CD4-positive, alpha-beta T cell (primary cell): Measurements from ENCODE around the gene TSSC4. TPM values are rescaled to one million over a fixed set of nuclear protein-coding genes. Genes with fewer than 3 reads are reported as not detected.
A peak's percentile ranks its signal among the peaks of the same experiment; 100 is the strongest.

ENCODE experiments used
- ATAC-seq: fragments of 200-7000 bp; cut with Tn5 transposase; one replicate; pipeline ENCODE4 v1.10.0; 2022; ENCODE audit warnings: mild to moderate bottlenecking; ENCODE audit not compliant: poor library complexity
- CTCF ChIA-PET: fragments of 350-600 bp; sonication (Branson Sonifier 250); formaldehyde crosslinking; loops from one replicate; lab custom pipeline; 2021; ENCODE audit warnings: antibody characterized with exemption, inconsistent platforms; lab: Charles Lee
- POLR2A ChIA-PET: fragments of 350-600 bp; sonication (Branson Sonifier 250); formaldehyde crosslinking; loops from one replicate; lab custom pipeline; 2021; ENCODE audit warnings: antibody characterized with exemption, inconsistent platforms; lab: Charles Lee
- DNase-seq, 14 experiments: peaks; one replicate each; pipeline ENCODE4 v3.0.0-alpha.2; 2013 to 2020; ENCODE audit warnings: mixed read lengths in 2 of 14
- H3K27ac ChIP-seq, 2 donors: one replicate each; pipeline versions ENCODE4 v1.5.1 to v1.7.0; 2013; ENCODE audit warnings: low read length in 2 of 2, low read depth in 1 of 2, mild to moderate bottlenecking in 1 of 2
- H3K27me3 ChIP-seq, 2 experiments: 1 replicate in 1 of 2; 2 replicates in 1 of 2; pipeline versions ENCODE4 v1.6.1 to v1.7.0; 2013; ENCODE audit warnings: low read length in 2 of 2, control low read depth in 1 of 2, mild to moderate bottlenecking in 1 of 2, moderate library complexity in 1 of 2; ENCODE audit not compliant: insufficient read depth in 2 of 2, control insufficient read depth in 1 of 2
- H3K36me3 ChIP-seq: one replicate; pipeline ENCODE4 v1.6.1; 2013; ENCODE audit warnings: low read length, control low read depth; ENCODE audit not compliant: insufficient read depth
- H3K4me1 ChIP-seq: one replicate; pipeline ENCODE4 v1.6.1; 2013; ENCODE audit warnings: low read length, control low read depth; ENCODE audit not compliant: insufficient read depth
- H3K4me3 ChIP-seq: one replicate; pipeline ENCODE4 v1.5.1; 2013; ENCODE audit warnings: mild to moderate bottlenecking, low read length, moderate library complexity
- H3K9me3 ChIP-seq, 2 experiments: 1 replicate in 1 of 2; 2 replicates in 1 of 2; pipeline versions ENCODE4 v1.6.1 to v1.7.0; 2013; ENCODE audit warnings: low read length in 2 of 2, mild to moderate bottlenecking in 2 of 2, control low read depth in 1 of 2, moderate library complexity in 1 of 2; ENCODE audit not compliant: control insufficient read depth in 1 of 2, insufficient read depth in 1 of 2
- H3K27ac Mint-ChIP-seq: one replicate; pipeline ENCODE4 v1.8.0; 2020; ENCODE audit warnings: mixed read lengths
- H3K27me3 Mint-ChIP-seq: one replicate; pipeline ENCODE4 v1.8.0; 2021; ENCODE audit warnings: mixed read lengths
- H3K36me3 Mint-ChIP-seq: one replicate; pipeline ENCODE4 v1.8.0; 2021; ENCODE audit warnings: low read depth, mixed read lengths
- H3K4me1 Mint-ChIP-seq: one replicate; pipeline ENCODE4 v1.8.0; 2021; ENCODE audit warnings: low read depth, mixed read lengths
- H3K4me3 Mint-ChIP-seq: one replicate; pipeline ENCODE4 v1.8.0; 2020; ENCODE audit warnings: mild to moderate bottlenecking, mixed read lengths
- H3K9me3 Mint-ChIP-seq: one replicate; pipeline ENCODE4 v1.8.0; 2020; ENCODE audit warnings: mixed read lengths
- CTCF ChIP-seq: fragments of 200-600 bp; IDR thresholded peaks from one replicate; pipeline ENCODE4 v1.8.0; 2022; ENCODE audit warnings: antibody characterized with exemption, mild to moderate bottlenecking
- intact Hi-C, 2 experiments: fragments of 100-400 bp; cut with DNase I in 1 of 2; cut with micrococcal nuclease in 1 of 2; formaldehyde crosslinking; loops; one replicate each; pipeline versions ENCODE4 v1.15.1 to v1.9.0; 2023 to 2025; cut with DNase I, micrococcal nuclease
- total RNA-seq, 174 experiments: library from RNA in 2 of 174; stranded (reverse) in 2 of 174; gene quantifications; one replicate each; pipeline ENCODE4 v1.2.3 and lab custom pipeline; 2021 to 2026

The TSSC4 gene
- total RNA-seq, 2 experiments from 2014 or later: 47.5 to 50.0 TPM

GRCh38 chr11:2436521-2437031, 36.0 kb downstream of the TSSC4 start:
- H3K36me3 ChIP-seq: no peaks in the 10 kb centered on the region
- peaks cover 3% of the 10 kb centered on the region for H3K4me1 ChIP-seq
- intact Hi-C loops: no loop called here
- H3K4me1 Mint-ChIP-seq: peaks cover under 1% of the 10 kb centered on the region
- CTCF ChIA-PET: no interaction called here
- POLR2A ChIA-PET: no interaction called here
- H3K36me3 Mint-ChIP-seq: no peaks in the 10 kb centered on the region
- no peak for TF ChIP-seq CTCF
- no peak overlapping the region for H3K27ac ChIP-seq
- H3K27me3 ChIP-seq: no peaks in the 10 kb centered on the region
- H3K4me3 ChIP-seq: no peak overlapping the region
- H3K4me3 Mint-ChIP-seq: no peak overlapping the region
- no peaks in the 10 kb centered on the region for H3K9me3 Mint-ChIP-seq
- H3K27me3 Mint-ChIP-seq: no peaks in the 10 kb centered on the region
- H3K9me3 ChIP-seq: peaks cover 0 to 5% of the 10 kb centered on the region in 2 experiments
- no peak for DNase-seq
- ATAC-seq: no peak
- H3K27ac Mint-ChIP-seq: no peak overlapping the region

- Histone ChIP-seq H3K27me3 (no peaks in the 10 kb centered on the region), H3K36me3 (no peaks in the 10 kb centered on the region), H3K9me3 (peaks cover 0 to 5% of the 10 kb centered on the region in 2 experiments), H3K27ac (no peak overlapping the region), H3K4me3 (no peak overlapping the region), H3K4me1 (peaks cover 7% of the 10 kb centered on the region)
- Mint-ChIP-seq H3K27me3 (no peaks in the 10 kb centered on the region), H3K9me3 (no peaks in the 10 kb centered on the region), H3K36me3 (no peaks in the 10 kb centered on the region), H3K4me3 (no peak overlapping the region), H3K27ac (no peak overlapping the region), H3K4me1 (peaks cover 10% of the 10 kb centered on the region)
- DNase-seq (no peak), ATAC-seq (no peak)
- intact Hi-C loops: no loop called here
- CTCF ChIA-PET: no interaction called here
- no peak for TF ChIP-seq CTCF
- POLR2A ChIA-PET: no interaction called here
Observed at GRCh38 chr11:2437516-2437915, 37.0 kb downstream of the TSSC4 start.

GRCh38 chr11:2439820-2440219, 39.3 kb downstream of the TSSC4 start:
- H3K27ac Mint-ChIP-seq: no peak overlapping the region
- no peak for TF ChIP-seq CTCF
- intact Hi-C loops: loop anchor here in 1 of 2 experiments (5.0 to 10.0 kb wide), 2 partner anchors 447 to 615 kb away; partner anchors contain the start of genes CARS1 and CDKN1C

More at GRCh38 chr11:2439820-2440219, 39.3 kb downstream of the TSSC4 start:
- Mint-ChIP-seq H3K4me1 (peaks cover 23% of the 10 kb centered on the region), H3K27me3 (no peaks in the 10 kb centered on the region), H3K36me3 (no peaks in the 10 kb centered on the region), H3K4me3 (peak overlapping the region; percentile 7), H3K9me3 (no peaks in the 10 kb centered on the region)
- no peaks in the 10 kb centered on the region for H3K36me3 ChIP-seq
- ATAC-seq (no peak), DNase-seq (no peak)
- no peak overlapping the region for H3K27ac ChIP-seq
- no peaks in the 10 kb centered on the region for H3K27me3 ChIP-seq
- H3K4me3 ChIP-seq: no peak overlapping the region
- POLR2A ChIA-PET: no interaction called here
- CTCF ChIA-PET: no interaction called here
- H3K4me1 ChIP-seq: peaks cover 24% of the 10 kb centered on the region
- peaks cover 0 to 5% of the 10 kb centered on the region in 2 experiments for H3K9me3 ChIP-seq
